ENCODE results near the gene LDB2.

DNA sequence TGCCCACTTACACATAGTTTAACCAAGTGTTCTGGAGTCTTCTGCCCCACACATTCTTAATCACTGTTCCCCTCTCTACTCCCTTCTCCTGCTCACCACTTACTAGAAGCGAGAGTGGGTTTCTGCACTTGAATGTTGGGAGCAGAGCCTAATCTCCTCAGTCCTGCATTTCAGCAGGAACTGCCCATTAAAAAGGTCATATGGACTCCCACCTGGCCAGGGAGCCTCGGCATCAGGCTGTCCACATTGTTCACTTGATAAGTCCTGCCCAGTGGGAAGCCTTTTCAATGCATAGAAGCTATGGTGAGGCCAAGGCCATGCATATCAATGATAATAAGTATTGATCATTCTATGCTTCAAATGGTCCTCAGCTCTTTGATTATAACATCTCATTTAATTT, 144.3 kb downstream of the LDB2 start:
- TF ChIP-seq CTCF (IDR thresholded peaks at IDR 0.05) (no peak), POLR2A (IDR thresholded peaks at IDR 0.05) (no peak), POLR2AphosphoS5 (IDR thresholded peaks at IDR 0.05) (no peak)

Data from breast epithelium (tissue), 3 donors.